GM20000 (cell line): ENCODE measurements around the gene SPDYC.

Experiments used
- DNase-seq: peaks from one replicate; pipeline ENCODE4 v3.0.0; 2012; ENCODE audit warnings: low spot score
- CTCF ChIP-seq: IDR thresholded peaks from 2 replicates; pipeline ENCODE4 v1.5.1; 2012; ENCODE audit warnings: mild to moderate bottlenecking, control low read depth; ENCODE audit errors: extremely low read depth, missing control alignments

Gene SPDYC

GRCh38 chr11:65126624-65127274, 43.3 kb upstream of the SPDYC start:
- no peak for DNase-seq
- TF ChIP-seq CTCF, result no peak

- no peak for TF ChIP-seq CTCF
- DNase-seq, result no peak
These were observed 42.4 kb upstream of the SPDYC start for GRCh38 chr11:65127473-65128181.

- DNase-seq, result no peak
- TF ChIP-seq CTCF, result no peak
These were observed 41.6 kb upstream of the SPDYC start for GRCh38 chr11:65128182-65129145.

GRCh38 chr11:65129649-65130441, 40.2 kb upstream of the SPDYC start:
- no peak for TF ChIP-seq CTCF
- no peak for DNase-seq

GRCh38 chr11:65130631-65131416, 39.2 kb upstream of the SPDYC start:
- no peak for DNase-seq
- no peak for TF ChIP-seq CTCF

GRCh38 chr11:65131417-65131776, 38.6 kb upstream of the SPDYC start:
- no peak for TF ChIP-seq CTCF

More at GRCh38 chr11:65131417-65131776, 38.6 kb upstream of the SPDYC start:
- DNase-seq, result no peak
